ENCODE data around the gene PDE1A. TPM values are rescaled to one million over a fixed set of nuclear protein-coding genes. Genes with fewer than 3 reads are reported as not detected.

Gene PDE1A
- total RNA-seq, 2 experiments from 2014 or later, result not detected

- H3K4me3 Mint-ChIP-seq, result no peak overlapping the region
- no peak overlapping the region for H3K27ac Mint-ChIP-seq
- H3K27me3 Mint-ChIP-seq, result peaks cover 3% of the 10 kb centered on the region
- no peaks in the 10 kb centered on the region for H3K36me3 Mint-ChIP-seq
- no peak for DNase-seq
- H3K4me1 Mint-ChIP-seq, result no peaks in the 10 kb centered on the region
- no peaks in the 10 kb centered on the region for H3K9me3 Mint-ChIP-seq
Observed at GRCh38 chr2:182241936-182242335, 184.9 kb downstream of the PDE1A start.

DNA sequence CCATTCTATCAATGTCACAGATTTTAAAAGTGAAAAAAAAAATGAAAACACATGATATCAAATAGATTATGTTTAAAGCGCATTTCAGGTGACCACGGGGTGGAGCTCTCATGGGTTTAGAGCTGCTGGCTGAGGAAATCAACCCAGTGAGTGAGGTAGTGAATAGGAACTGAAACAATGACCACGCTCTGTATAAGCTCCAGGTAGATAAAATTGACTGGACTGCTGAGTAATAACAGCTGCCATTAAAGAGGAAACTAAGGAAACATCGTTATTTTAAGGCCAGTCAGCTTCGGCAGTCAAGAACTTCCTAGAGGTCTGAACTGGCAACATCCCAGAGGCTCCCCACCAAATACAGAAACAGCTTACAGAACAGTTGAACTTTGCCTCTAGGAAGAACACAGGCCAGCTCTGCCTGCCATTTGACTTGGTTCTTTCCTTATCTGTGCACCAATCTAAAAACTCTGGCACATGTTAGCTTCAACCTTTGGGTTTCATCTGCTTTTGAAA, 185.9 kb downstream of the PDE1A start:
- Mint-ChIP-seq H3K4me1 (no peaks in the 10 kb centered on the region), H3K36me3 (no peaks in the 10 kb centered on the region), H3K27ac (no peak overlapping the region), H3K9me3 (no peaks in the 10 kb centered on the region), H3K27me3 (peaks cover 3% of the 10 kb centered on the region), H3K4me3 (no peak overlapping the region)
- DNase-seq, result peak; percentile 4

- H3K27me3 Mint-ChIP-seq, result peaks cover 6% of the 10 kb centered on the region
- H3K36me3 Mint-ChIP-seq, result no peaks in the 10 kb centered on the region
- no peak overlapping the region for H3K4me3 Mint-ChIP-seq
- no peaks in the 10 kb centered on the region for H3K9me3 Mint-ChIP-seq
- no peak for DNase-seq
- H3K4me1 Mint-ChIP-seq, result no peaks in the 10 kb centered on the region
- H3K27ac Mint-ChIP-seq, result no peak overlapping the region
Observed at GRCh38 chr2:182230561-182230960, 196.3 kb downstream of the PDE1A start.

DNA sequence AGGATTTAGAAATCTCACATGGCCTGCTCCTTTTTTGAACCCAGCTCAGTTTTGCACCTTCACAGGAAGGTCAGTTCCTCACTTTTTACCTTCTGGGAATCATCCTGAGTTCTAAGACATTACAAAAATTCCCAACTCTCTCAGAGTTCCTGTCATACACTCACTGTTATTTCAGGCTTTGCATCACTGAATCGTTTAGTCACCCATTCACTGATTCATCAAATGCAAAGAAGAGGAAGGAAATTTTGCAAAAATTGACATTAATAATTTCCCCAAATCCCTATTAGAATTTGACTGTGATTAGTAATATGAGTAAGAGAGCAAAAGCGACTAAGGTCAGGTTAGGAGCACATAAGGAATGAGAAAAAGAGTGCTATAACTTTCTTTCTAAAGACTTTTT, 197.5 kb downstream of the PDE1A start:
- peaks cover 6% of the 10 kb centered on the region for H3K27me3 Mint-ChIP-seq
- no peaks in the 10 kb centered on the region for H3K9me3 Mint-ChIP-seq
- no peak overlapping the region for H3K27ac Mint-ChIP-seq
- no peak for DNase-seq
- no peaks in the 10 kb centered on the region for H3K4me1 Mint-ChIP-seq
- no peak overlapping the region for H3K4me3 Mint-ChIP-seq
- H3K36me3 Mint-ChIP-seq, result no peaks in the 10 kb centered on the region

GRCh38 chr2:182228741-182229140, 198.1 kb downstream of the PDE1A start:
- Mint-ChIP-seq H3K36me3 (no peaks in the 10 kb centered on the region), H3K27me3 (peaks cover 6% of the 10 kb centered on the region), H3K9me3 (no peaks in the 10 kb centered on the region), H3K4me3 (no peak overlapping the region), H3K4me1 (no peaks in the 10 kb centered on the region), H3K27ac (no peak overlapping the region)
- no peak for DNase-seq

GRCh38 chr2:182228073-182228473, 198.8 kb downstream of the PDE1A start:
- Mint-ChIP-seq H3K27ac (no peak overlapping the region), H3K4me1 (no peaks in the 10 kb centered on the region), H3K4me3 (no peak overlapping the region), H3K9me3 (no peaks in the 10 kb centered on the region), H3K36me3 (no peaks in the 10 kb centered on the region), H3K27me3 (peaks cover 6% of the 10 kb centered on the region)
- DNase-seq, result no peak

- Mint-ChIP-seq H3K4me3 (no peak overlapping the region), H3K36me3 (no peaks in the 10 kb centered on the region)
Observed at GRCh38 chr2:182226807-182227206, 200.0 kb downstream of the PDE1A start.

GRCh38 chr2:182224669-182225068, 202.2 kb downstream of the PDE1A start:
- no peaks in the 10 kb centered on the region for H3K36me3 Mint-ChIP-seq
- no peaks in the 10 kb centered on the region for H3K4me1 Mint-ChIP-seq

More at GRCh38 chr2:182226807-182227206, 200.0 kb downstream of the PDE1A start:
- H3K27ac Mint-ChIP-seq, result no peak overlapping the region
- H3K27me3 Mint-ChIP-seq, result peaks cover 3% of the 10 kb centered on the region
- no peaks in the 10 kb centered on the region for H3K4me1 Mint-ChIP-seq
- H3K9me3 Mint-ChIP-seq, result no peaks in the 10 kb centered on the region
- DNase-seq, result no peak

DNA sequence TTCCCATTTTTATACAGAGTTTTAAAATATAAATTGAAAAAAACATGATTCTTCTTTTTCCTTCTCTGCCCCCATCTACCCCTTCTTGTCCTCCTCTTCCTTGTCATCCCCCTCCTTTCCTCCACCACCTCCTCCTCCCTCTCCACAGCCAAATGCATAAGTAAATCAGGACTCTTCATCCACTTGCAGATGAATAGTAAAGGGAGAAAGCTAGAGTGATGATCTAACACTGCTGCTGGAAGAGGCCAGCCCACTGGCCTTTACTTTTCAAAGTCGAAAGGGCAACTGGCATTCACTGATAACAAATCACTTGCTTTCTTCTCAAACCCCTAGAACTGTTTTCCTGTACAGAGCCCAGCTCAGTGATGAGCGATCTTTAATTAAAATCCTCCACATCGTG, 205.8 kb downstream of the PDE1A start:
- Mint-ChIP-seq H3K27me3 (no peaks in the 10 kb centered on the region), H3K4me1 (no peaks in the 10 kb centered on the region), H3K36me3 (no peaks in the 10 kb centered on the region), H3K4me3 (no peak overlapping the region), H3K9me3 (no peaks in the 10 kb centered on the region), H3K27ac (no peak overlapping the region)
- no peak for DNase-seq

More at GRCh38 chr2:182224669-182225068, 202.2 kb downstream of the PDE1A start:
- Mint-ChIP-seq H3K4me3 (no peak overlapping the region), H3K27ac (no peak overlapping the region), H3K27me3 (no peaks in the 10 kb centered on the region), H3K9me3 (no peaks in the 10 kb centered on the region)
- DNase-seq, result no peak

DNA sequence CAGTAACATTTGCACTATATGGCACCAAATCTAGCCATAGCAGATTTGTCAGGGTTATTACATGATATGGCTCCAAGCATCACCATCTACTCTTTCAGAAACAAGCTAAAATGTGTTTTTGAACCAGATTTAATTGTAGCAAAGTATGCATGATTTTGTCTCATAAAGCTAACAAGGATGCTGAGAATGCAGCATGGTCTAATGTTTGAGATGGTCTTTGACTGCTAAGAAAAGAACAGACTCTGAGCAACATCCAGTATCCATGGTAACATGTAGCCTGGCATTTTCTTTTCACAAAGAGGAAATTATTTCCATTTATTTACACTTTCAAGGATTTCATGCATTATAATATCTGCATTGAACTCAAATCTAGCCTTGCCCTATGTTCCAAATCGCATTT, 206.5 kb downstream of the PDE1A start:
- H3K4me1 Mint-ChIP-seq, result no peaks in the 10 kb centered on the region
- no peaks in the 10 kb centered on the region for H3K27me3 Mint-ChIP-seq
- H3K9me3 Mint-ChIP-seq, result no peaks in the 10 kb centered on the region
- no peak overlapping the region for H3K4me3 Mint-ChIP-seq
- DNase-seq, result no peak
- no peaks in the 10 kb centered on the region for H3K36me3 Mint-ChIP-seq
- H3K27ac Mint-ChIP-seq, result no peak overlapping the region

GRCh38 chr2:182210669-182211068, 216.2 kb downstream of the PDE1A start:
- H3K27ac Mint-ChIP-seq, result no peak overlapping the region

DNA sequence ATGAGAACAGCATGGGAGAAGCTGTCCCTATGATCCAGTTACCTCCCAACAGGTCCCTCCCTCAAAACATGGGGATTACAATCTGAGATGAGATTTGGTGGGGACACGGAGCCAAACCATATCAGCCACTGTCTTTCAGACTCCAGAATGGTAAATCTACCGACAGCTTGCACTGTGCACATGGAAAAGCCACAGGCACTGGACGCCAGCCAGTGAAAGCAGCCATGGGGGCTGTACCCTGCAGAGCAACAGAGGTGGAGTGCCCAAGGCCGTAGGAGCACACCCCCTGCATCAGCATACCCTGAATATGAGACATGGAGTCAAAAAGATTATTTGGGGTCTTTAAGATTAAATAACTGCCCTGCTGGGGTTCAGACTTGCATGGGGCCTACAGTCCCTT, 218.4 kb downstream of the PDE1A start:
- H3K4me1 Mint-ChIP-seq, result no peaks in the 10 kb centered on the region
- H3K27ac Mint-ChIP-seq, result no peak overlapping the region
- H3K9me3 Mint-ChIP-seq, result no peaks in the 10 kb centered on the region
- no peak overlapping the region for H3K4me3 Mint-ChIP-seq
- no peaks in the 10 kb centered on the region for H3K27me3 Mint-ChIP-seq
- H3K36me3 Mint-ChIP-seq, result no peaks in the 10 kb centered on the region
- no peak for DNase-seq

More at GRCh38 chr2:182210669-182211068, 216.2 kb downstream of the PDE1A start:
- H3K36me3 Mint-ChIP-seq, result no peaks in the 10 kb centered on the region
- H3K27me3 Mint-ChIP-seq, result no peaks in the 10 kb centered on the region
- no peaks in the 10 kb centered on the region for H3K9me3 Mint-ChIP-seq
- H3K4me1 Mint-ChIP-seq, result no peaks in the 10 kb centered on the region
- no peak overlapping the region for H3K4me3 Mint-ChIP-seq
- no peak for DNase-seq

GRCh38 chr2:182207049-182207746, 219.6 kb downstream of the PDE1A start:
- Mint-ChIP-seq H3K27ac (no peak overlapping the region), H3K27me3 (no peaks in the 10 kb centered on the region), H3K4me3 (no peak overlapping the region), H3K9me3 (no peaks in the 10 kb centered on the region), H3K36me3 (no peaks in the 10 kb centered on the region), H3K4me1 (no peaks in the 10 kb centered on the region)
- DNase-seq, result no peak

- H3K9me3 Mint-ChIP-seq, result no peaks in the 10 kb centered on the region
- no peaks in the 10 kb centered on the region for H3K36me3 Mint-ChIP-seq
- no peak overlapping the region for H3K4me3 Mint-ChIP-seq
- H3K27ac Mint-ChIP-seq, result no peak overlapping the region
- no peaks in the 10 kb centered on the region for H3K27me3 Mint-ChIP-seq
- no peak for DNase-seq
- H3K4me1 Mint-ChIP-seq, result no peaks in the 10 kb centered on the region
Observed at GRCh38 chr2:182197529-182197928, 229.3 kb downstream of the PDE1A start.

- H3K36me3 Mint-ChIP-seq, result no peaks in the 10 kb centered on the region
- DNase-seq, result no peak
- H3K27me3 Mint-ChIP-seq, result no peaks in the 10 kb centered on the region
- no peak overlapping the region for H3K27ac Mint-ChIP-seq
- no peak overlapping the region for H3K4me3 Mint-ChIP-seq
- no peaks in the 10 kb centered on the region for H3K9me3 Mint-ChIP-seq
- no peaks in the 10 kb centered on the region for H3K4me1 Mint-ChIP-seq
Observed at GRCh38 chr2:182193291-182193690, 233.5 kb downstream of the PDE1A start.

DNA sequence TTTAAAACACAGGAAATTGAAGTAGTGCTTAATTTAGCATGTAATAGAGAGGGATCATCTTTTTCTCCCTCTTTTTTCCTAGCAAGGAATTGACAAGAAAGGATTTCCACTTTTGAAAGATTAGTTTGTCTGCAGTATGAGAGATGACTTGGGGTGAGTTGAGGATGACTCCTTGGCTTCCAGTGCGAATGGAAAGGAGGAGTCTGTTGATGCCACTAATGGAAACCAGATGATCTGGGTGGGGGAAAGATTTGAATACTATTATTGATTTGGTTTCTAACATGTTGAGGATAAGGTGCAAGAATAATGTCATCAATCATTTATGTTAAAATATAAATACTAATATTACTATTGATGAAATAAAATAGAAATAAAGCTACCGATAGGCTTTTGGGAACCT, 235.8 kb downstream of the PDE1A start:
- DNase-seq, result no peak
- Mint-ChIP-seq H3K27ac (no peak overlapping the region), H3K27me3 (no peaks in the 10 kb centered on the region), H3K4me1 (no peaks in the 10 kb centered on the region), H3K4me3 (no peak overlapping the region), H3K36me3 (no peaks in the 10 kb centered on the region), H3K9me3 (no peaks in the 10 kb centered on the region)

Data from activated naive CD8-positive, alpha-beta T cell treated with anti-CD3 and anti-CD28 coated beads for 36 hours (primary cell).